HepG2 (cell line): Measurements from ENCODE around the gene CHMP4B. TPM values are rescaled to one million over a fixed set of nuclear protein-coding genes. Genes with fewer than 3 reads are reported as not detected.

Experiments used
- ATAC-seq: fragments of 200-7000 bp; cut with Tn5 transposase; 3 replicates; pipeline ENCODE4 v1.9.1; 2020; ENCODE audit warnings: mild to moderate bottlenecking, moderate library complexity
- BruUV-seq: library from RNA; stranded (reverse); fragments of 400-500 nt; replicated peaks from 2 replicates; lab custom pipeline; 2021; lab: Mats Ljungman, UMichigan
- CTCF ChIA-PET: fragments of 300-600 bp; formaldehyde crosslinking; extraction: SDS; loops from one replicate; lab custom pipeline; 2021; ENCODE audit warnings: low total read pairs, inconsistent platforms, low intra/inter-chr PET ratio; lab: Yijun Ruan, JAX
- POLR2A ChIA-PET: fragments of 350-600 bp; sonication (Branson Sonifier 250); formaldehyde crosslinking; loops from one replicate; lab custom pipeline; 2020; ENCODE audit warnings: antibody characterized with exemption, inconsistent platforms; lab: Yijun Ruan, JAX
- DNase-seq: peaks from one replicate; pipeline ENCODE4 v3.0.0-alpha.2; 2015; ENCODE audit warnings: low spot score
- FAIRE-seq: peaks from 3 replicates; lab custom pipeline; 2011; peaks lifted over from hg19 to GRCh38; lab: Jason Lieb, UNC
- H2AFZ ChIP-seq: one replicate; pipeline ENCODE4 v1.6.1; 2011; ENCODE audit warnings: low read length, inconsistent platforms
- H3K27ac ChIP-seq: fragments of 300-600 bp; 3 replicates; pipeline ENCODE4 v1.8.0; 2011; ENCODE audit warnings: mixed run types, mild to moderate bottlenecking, mixed read lengths, low read length, inconsistent platforms; ENCODE audit not compliant: insufficient read depth; ENCODE audit errors: extremely low read length
- H3K27me3 ChIP-seq, 2 experiments: fragments of 200-600 bp in 1 of 2; 2 replicates in 1 of 2; 3 replicates in 1 of 2; pipeline versions ENCODE4 v1.6.0 to v1.8.0; 2011; ENCODE audit warnings: low read length in 2 of 2, mild to moderate bottlenecking in 2 of 2, moderate library complexity in 2 of 2, inconsistent platforms in 1 of 2; ENCODE audit not compliant: insufficient read depth in 2 of 2, control insufficient read depth in 1 of 2
- H3K36me3 ChIP-seq, 2 experiments: fragments of 200-600 bp in 1 of 2; replicated peaks in 1 of 2; 2 replicates in 1 of 2; 3 replicates in 1 of 2; pipeline versions ENCODE4 v1.5.1 to v1.8.0; 2011; ENCODE audit warnings: low read length in 2 of 2, inconsistent platforms in 1 of 2; ENCODE audit not compliant: insufficient read depth in 2 of 2, control insufficient read depth in 1 of 2
- H3K4me1 ChIP-seq: 2 replicates; pipeline ENCODE4 v1.5.1; 2012; ENCODE audit warnings: low read length, inconsistent platforms; ENCODE audit not compliant: insufficient read depth
- H3K4me2 ChIP-seq: 2 replicates; pipeline ENCODE4 v1.6.0; 2011; ENCODE audit warnings: low read depth, low read length, inconsistent platforms
- H3K4me3 ChIP-seq, 3 experiments: fragments of 200-600 bp in 1 of 3; sonication (generic), shearing (Covaris generic) in 1 of 3; replicated peaks in 1 of 3; 2 replicates each; pipeline ENCODE4 v1.5.1; 2011 to 2016; ENCODE audit warnings: low read length in 3 of 3, inconsistent platforms in 2 of 3, low read depth in 2 of 3, mild to moderate bottlenecking in 2 of 3, control low read depth in 1 of 3, mixed read lengths in 1 of 3; ENCODE audit not compliant: insufficient read depth in 1 of 3
- H3K79me2 ChIP-seq: one replicate; pipeline ENCODE4 v1.6.1; 2011; ENCODE audit warnings: low read length, inconsistent platforms; ENCODE audit not compliant: insufficient read depth
- H3K9ac ChIP-seq: 2 replicates; pipeline ENCODE4 v1.6.0; 2011; ENCODE audit warnings: mild to moderate bottlenecking, low read depth, low read length, inconsistent platforms; ENCODE audit not compliant: insufficient read depth
- H3K9me3 ChIP-seq: 2 replicates; pipeline ENCODE4 v1.5.1; 2012; ENCODE audit warnings: mild to moderate bottlenecking, low read length
- H4K20me1 ChIP-seq: 2 replicates; pipeline ENCODE4 v1.6.0; 2011; ENCODE audit warnings: inconsistent platforms, mild to moderate bottlenecking, low read length, moderate library complexity; ENCODE audit not compliant: insufficient read depth
- FLYWCH1 ChIP-seq: sonication (generic); formaldehyde crosslinking; IDR thresholded peaks from 2 replicates; pipeline ENCODE4 v1.8.1; 2023; ENCODE audit warnings: mild to moderate bottlenecking, missing genetic modification reagents
- LRRFIP1 ChIP-seq: sonication (generic); formaldehyde crosslinking; conservative IDR thresholded peaks from 2 replicates; pipeline ENCODE4 v1.4.0; 2020; ENCODE audit warnings: missing genetic modification reagents
- NBN ChIP-seq: fragments of 450-650 bp; conservative IDR thresholded peaks from 2 replicates; pipeline ENCODE4 v1.6.1; 2017
- PCBP1 ChIP-seq: fragments of 200-400 bp; formaldehyde crosslinking; IDR thresholded peaks from 2 replicates; pipeline ENCODE4 v1.6.1; 2017; ENCODE audit warnings: mild to moderate bottlenecking, low read depth, low read length, borderline replicate concordance
- THAP11 ChIP-seq: IDR thresholded peaks from 2 replicates; pipeline ENCODE4 v1.6.1; 2016; ENCODE audit warnings: missing biosample characterization, missing genetic modification reagents
- ZNF263 ChIP-seq: sonication (generic); formaldehyde crosslinking; IDR thresholded peaks from 2 replicates; pipeline ENCODE4 v1.4.0; 2020; ENCODE audit warnings: missing genetic modification reagents
- ZNF280D ChIP-seq: sonication (generic); formaldehyde crosslinking; IDR thresholded peaks from 2 replicates; pipeline ENCODE4 v1.5.1; 2020; ENCODE audit warnings: mild to moderate bottlenecking, missing genetic modification reagents
- ZNF503 ChIP-seq: sonication (generic); formaldehyde crosslinking; IDR thresholded peaks from 2 replicates; pipeline ENCODE4 v1.4.0; 2020; ENCODE audit warnings: missing genetic modification reagents
- ZNF580 ChIP-seq: IDR thresholded peaks from 2 replicates; pipeline ENCODE4 v1.6.1; 2016; ENCODE audit warnings: low read depth, borderline replicate concordance
- ZZZ3 ChIP-seq: sonication (generic); formaldehyde crosslinking; IDR thresholded peaks from 2 replicates; pipeline ENCODE4 v1.4.0; 2020; ENCODE audit warnings: missing genetic modification reagents, mild to moderate bottlenecking, borderline replicate concordance
- WGBS: methylation state at CpG from one replicate; pipeline ENCODE4 v1.1.6; 2017; ENCODE audit warnings: low lambda C conversion rate; 5-methylcytosine and 5-hydroxymethylcytosine counted together
- in situ Hi-C: cut with HindIII; loops from 2 replicates; pipeline ENCODE4 v1.10.0; 2017; ENCODE audit warnings: low pct_unique_long_range_greater_than_20kb; ENCODE audit not compliant: extremely low pct_ligation_motif_present
- intact Hi-C: fragments of 100-400 bp; cut with micrococcal nuclease; formaldehyde crosslinking; loops from one replicate; pipeline ENCODE4 v1.10.0; 2022; ENCODE audit not compliant: unreplicated experiment
- polyA plus RNA-seq, 8 experiments: library from polyadenylated mRNA; depleted of rRNA in 3 of 8; stranded (reverse) in 7 of 8; unstranded in 1 of 8; fragments of >200 nt; fragmentation: Illumina TruSeq in 4 of 8; extraction: Trizol in 4 of 8; gene quantifications; 2 replicates each; pipeline versions ENCODE4 v1.2.1 to v1.2.3, GENCODE V29; 2011 to 2016; ENCODE audit warnings: low read depth in 4 of 8, missing spikeins in 1 of 8, mixed read lengths in 1 of 8; ENCODE audit not compliant: insufficient read depth in 1 of 8
- total RNA-seq, 5 experiments: library from RNA; depleted of rRNA; stranded (reverse); fragments of >200 nt; fragmentation: Illumina TruSeq; extraction: Trizol; gene quantifications; 2 replicates each; pipeline ENCODE4 v1.2.3, GENCODE V29; 2016; ENCODE audit warnings: low read depth in 1 of 5

Gene CHMP4B
- total and polyA plus RNA-seq, 2 of the 13 experiments (the other 11 are each of a cell fraction or from before 2014, with no cell fraction given) = 40.1 to 45.6 TPM

GRCh38 chr20:33864324-33864963 lies 53.3 kb downstream of the CHMP4B start (continued):
- no peak for TF ChIP-seq ZNF580 (CRISPR knock-in tag)
- TF ChIP-seq, all 625 proteins: peak for 3

GRCh38 chr20:33865761-33866370 lies 54.7 kb downstream of the CHMP4B start:
- POLR2A ChIA-PET = no interaction called here
- DNase-seq (no peak), FAIRE-seq (no peak), ATAC-seq (no peak)
- peaks cover 8 to 64% of the 10 kb centered on the region in 2 experiments for H3K27me3 ChIP-seq
- no peak overlapping the region for H3K4me2 ChIP-seq
- no peaks in the 10 kb centered on the region for H3K36me3 ChIP-seq
- 39% methylated on average over 13 of the region's 13 CpGs for WGBS
- H3K4me1 ChIP-seq = peaks cover 19% of the 10 kb centered on the region
- in situ Hi-C loops (no loop called here), intact Hi-C loops (no loop called here)
- H4K20me1 ChIP-seq = no peaks in the 10 kb centered on the region
- no peak overlapping the region for H3K9ac ChIP-seq
- no peaks in the 10 kb centered on the region for H3K9me3 ChIP-seq
- no peaks in the 10 kb centered on the region for H3K79me2 ChIP-seq
- no peak for TF ChIP-seq NBN
- no peak for TF ChIP-seq ZZZ3
- no peak for TF ChIP-seq FLYWCH1
- no peak for TF ChIP-seq LRRFIP1
- TF ChIP-seq THAP11 (CRISPR knock-in tag) = no peak
- TF ChIP-seq ZNF263 (CRISPR knock-in tag) = no peak
- no peak for TF ChIP-seq ZNF280D (CRISPR knock-in tag)
- no peak for TF ChIP-seq ZNF503
- no peak for TF ChIP-seq PCBP1
- no TSS peak for BruUV-seq
- no peak overlapping the region for H3K27ac ChIP-seq
- CTCF ChIA-PET = no interaction called here
- H2AFZ ChIP-seq = no peak overlapping the region
- H3K4me3 ChIP-seq = no peak overlapping the region
